B cell (primary cell): ENCODE results near the gene GLT1D1. TPM values are rescaled to one million over a fixed set of nuclear protein-coding genes. Genes with fewer than 3 reads are reported as not detected.

Experiments
- ATAC-seq: fragments of 200-7000 bp; cut with Tn5 transposase; one replicate; pipeline ENCODE4 v1.10.0; 2021; ENCODE audit warnings: low read depth, mild to moderate bottlenecking, moderate number of reproducible peaks, moderate library complexity
- CTCF ChIA-PET: fragments of 350-600 bp; sonication (Branson Sonifier 250); formaldehyde crosslinking; loops from one replicate; lab custom pipeline; 2021; ENCODE audit warnings: antibody characterized with exemption, inconsistent platforms; lab: Charles Lee
- POLR2A ChIA-PET: fragments of 350-600 bp; sonication (Branson Sonifier 250); formaldehyde crosslinking; loops from one replicate; lab custom pipeline; 2021; ENCODE audit warnings: antibody characterized with exemption; lab: Charles Lee
- DNase-seq: peaks from one replicate; pipeline ENCODE4 v3.0.0; 2013
- H2AFZ ChIP-seq: 2 replicates; pipeline ENCODE4 v1.6.1; 2012; ENCODE audit warnings: mild to moderate bottlenecking, low read depth, low read length; ENCODE audit not compliant: insufficient read depth, poor library complexity, severe bottlenecking
- H3K27ac ChIP-seq, 2 donors: 1 replicate in 1 of 2; 2 replicates in 1 of 2; pipeline ENCODE4 v1.5.1; 2012 to 2013; ENCODE audit warnings: low read length in 2 of 2, mild to moderate bottlenecking in 2 of 2, moderate library complexity in 1 of 2
- H3K27me3 ChIP-seq, 4 experiments: fragments of 200-600 bp in 1 of 4; sonication (generic) in 1 of 4; replicated peaks in 1 of 4; 1 replicate in 2 of 4; 2 replicates in 2 of 4; pipeline versions ENCODE4 v1.6.1 to v1.7.0; 2013 to 2016; ENCODE audit warnings: low read length in 3 of 4, mild to moderate bottlenecking in 2 of 4, mixed read lengths in 1 of 4, moderate library complexity in 1 of 4; ENCODE audit not compliant: insufficient read depth in 4 of 4, control insufficient read depth in 3 of 4; ENCODE audit errors: control extremely low read depth in 1 of 4
- H3K36me3 ChIP-seq, 2 experiments: replicated peaks in 1 of 2; 1 replicate in 1 of 2; 2 replicates in 1 of 2; pipeline versions ENCODE4 v1.6.1 to v1.7.1; 2013; ENCODE audit warnings: low read length in 1 of 2; ENCODE audit not compliant: insufficient read depth in 2 of 2, control insufficient read depth in 1 of 2; ENCODE audit errors: control extremely low read depth in 1 of 2, extremely low read depth in 1 of 2
- H3K4me1 ChIP-seq, 2 donors: fragments of 200-600 bp in 1 of 2; sonication (generic) in 1 of 2; 1 replicate in 1 of 2; 2 replicates in 1 of 2; pipeline versions ENCODE4 v1.5.1 to v1.6.1; 2013 to 2017; ENCODE audit warnings: low read length in 2 of 2; ENCODE audit not compliant: control insufficient read depth in 2 of 2, insufficient read depth in 2 of 2
- H3K4me2 ChIP-seq: replicated peaks from 2 replicates; pipeline ENCODE3; 2012; ENCODE audit warnings: mild to moderate bottlenecking, low read depth, low read length; ENCODE audit not compliant: poor library complexity, severe bottlenecking
- H3K4me3 ChIP-seq, 5 experiments: fragments of 200-600 bp in 1 of 5; sonication (generic) in 1 of 5; 1 replicate in 3 of 5; 2 replicates in 2 of 5; pipeline versions ENCODE4 v1.5.1 to v1.7.0; 2011 to 2016; ENCODE audit warnings: low read length in 4 of 5, mild to moderate bottlenecking in 4 of 5, low read depth in 2 of 5, control low read depth in 1 of 5, moderate library complexity in 1 of 5; ENCODE audit not compliant: insufficient read depth in 1 of 5; ENCODE audit errors: control extremely low read depth in 1 of 5, extremely low read depth in 1 of 5
- H3K79me2 ChIP-seq: fragments of 200-600 bp; sonication (generic); one replicate; pipeline ENCODE4 v1.6.0; 2016; ENCODE audit warnings: low read length; ENCODE audit not compliant: control insufficient read depth, insufficient read depth
- H3K9ac ChIP-seq: fragments of 200-600 bp; sonication (generic); 2 replicates; pipeline ENCODE4 v1.6.1; 2017; ENCODE audit warnings: mild to moderate bottlenecking, low read length, moderate library complexity
- H3K9me3 ChIP-seq, 3 donors: one replicate each; pipeline versions ENCODE4 v1.6.1 to v1.7.1; 2013; ENCODE audit warnings: low read length in 2 of 3; ENCODE audit not compliant: control insufficient read depth in 2 of 3, insufficient read depth in 1 of 3; ENCODE audit errors: control extremely low read depth in 1 of 3
- H4K20me1 ChIP-seq: 2 replicates; pipeline ENCODE4 v1.6.0; 2012; ENCODE audit warnings: mild to moderate bottlenecking, low read length; ENCODE audit not compliant: insufficient read depth, control insufficient read depth, poor library complexity, severe bottlenecking
- H3K27ac Mint-ChIP-seq: one replicate; pipeline ENCODE4 v1.8.0; 2021; ENCODE audit warnings: mixed read lengths
- H3K27me3 Mint-ChIP-seq: one replicate; pipeline ENCODE4 v1.8.0; 2021; ENCODE audit warnings: mixed read lengths
- H3K4me1 Mint-ChIP-seq: one replicate; pipeline ENCODE4 v1.8.0; 2021; ENCODE audit warnings: mixed read lengths
- H3K4me3 Mint-ChIP-seq: one replicate; pipeline ENCODE4 v1.8.0; 2021; ENCODE audit warnings: mixed read lengths
- H3K9me3 Mint-ChIP-seq: one replicate; pipeline ENCODE4 v1.8.0; 2022; ENCODE audit warnings: mixed read lengths; ENCODE audit not compliant: insufficient read depth
- CTCF ChIP-seq: fragments of 200-600 bp; IDR thresholded peaks from one replicate; pipeline ENCODE4 v1.8.0; 2022; ENCODE audit warnings: antibody characterized with exemption, mild to moderate bottlenecking
- EZH2 ChIP-seq: IDR thresholded peaks from 2 replicates; pipeline ENCODE4 v1.6.1; 2012; ENCODE audit warnings: borderline replicate concordance, low read depth, mild to moderate bottlenecking, moderate library complexity, low read length; ENCODE audit not compliant: insufficient read depth, poor library complexity, severe bottlenecking
- WGBS: methylation state at CpG from one replicate; pipeline ENCODE4 v1.1.5; 2013; ENCODE audit warnings: missing lambda C conversion rate; ENCODE audit not compliant: insufficient coverage; 5-methylcytosine and 5-hydroxymethylcytosine counted together
- intact Hi-C: fragments of 100-400 bp; cut with micrococcal nuclease; formaldehyde crosslinking; loops from one replicate; pipeline ENCODE4 v1.10.0; 2022
- polyA plus RNA-seq: library from polyadenylated mRNA; depleted of rRNA; stranded (reverse); fragments of >200 nt; gene quantifications from 2 replicates; pipeline ENCODE4 v1.2.3, GENCODE V29; 2012
- total RNA-seq, 2 donors: library from RNA; stranded (reverse); fragments of 120-200 nt in 1 of 2; gene quantifications; 1 replicate in 1 of 2; 2 replicates in 1 of 2; pipeline versions ENCODE4 v1.2.3 to v1.2.4, GENCODE V29; 2013 to 2022

GLT1D1 gene
- total and polyA plus RNA-seq, 2 donors (not counting 1 experiment from before 2014, with no cell fraction given) = 0.22 to 0.49 TPM

GRCh38 chr12:129001826-129002225, 148.5 kb downstream of the GLT1D1 start:
- Histone ChIP-seq H3K9ac (no peak overlapping the region), H2AFZ (no peak overlapping the region), H3K79me2 (no peaks in the 10 kb centered on the region), H3K27me3 (no peaks in the 10 kb centered on the region), H4K20me1 (no peaks in the 10 kb centered on the region), H3K4me1 (no peaks in the 10 kb centered on the region), H3K4me2 (no peak overlapping the region), H3K36me3 (no peaks in the 10 kb centered on the region), H3K9me3 (peaks cover 2 to 17% (median 2%) of the 10 kb centered on the region in 3 donors), H3K4me3 (no peak overlapping the region), H3K27ac (no peak overlapping the region)
- H3K9me3 Mint-ChIP-seq = peaks cover 8% of the 10 kb centered on the region
- ChIA-PET CTCF (no interaction called here), POLR2A (no interaction called here)
- no peak overlapping the region for H3K4me3 Mint-ChIP-seq
- H3K4me1 Mint-ChIP-seq = no peaks in the 10 kb centered on the region
- H3K27ac Mint-ChIP-seq = no peak overlapping the region
- ATAC-seq (no peak), DNase-seq (no peak)
- 89% methylated on average over 5 of the region's 6 CpGs for WGBS
- peaks cover 10% of the 10 kb centered on the region for H3K27me3 Mint-ChIP-seq
- no peak for TF ChIP-seq CTCF
- no peak for TF ChIP-seq EZH2
- intact Hi-C loops = no loop called here

- peaks cover 10% of the 10 kb centered on the region for H3K27me3 Mint-ChIP-seq
- ATAC-seq (no peak), DNase-seq (no peak)
- Histone ChIP-seq H3K4me1 (no peaks in the 10 kb centered on the region), H3K9me3 (peaks cover 2 to 17% (median 2%) of the 10 kb centered on the region in 3 donors), H3K79me2 (no peaks in the 10 kb centered on the region), H2AFZ (no peak overlapping the region), H3K27me3 (no peaks in the 10 kb centered on the region), H3K4me2 (no peak overlapping the region), H3K9ac (no peak overlapping the region), H3K4me3 (no peak overlapping the region), H3K27ac (no peak overlapping the region), H4K20me1 (no peaks in the 10 kb centered on the region), H3K36me3 (no peaks in the 10 kb centered on the region)
- 85% methylated on average over 4 of the region's 8 CpGs for WGBS
- peaks cover 5% of the 10 kb centered on the region for H3K9me3 Mint-ChIP-seq
- POLR2A ChIA-PET = no interaction called here
- no peak overlapping the region for H3K27ac Mint-ChIP-seq
- CTCF ChIA-PET = no interaction called here
- H3K4me1 Mint-ChIP-seq = no peaks in the 10 kb centered on the region
- no peak for TF ChIP-seq CTCF
- TF ChIP-seq EZH2 = no peak
- no peak overlapping the region for H3K4me3 Mint-ChIP-seq
- intact Hi-C loops = no loop called here
Observed at GRCh38 chr12:129002427-129002826, 149.1 kb downstream of the GLT1D1 start.
